HG02970 (cell line): ENCODE data around the gene SURF4.
A peak's percentile ranks its signal among the peaks of the same experiment; 100 is the strongest.
"Not testable (repeated sequence)": the region's sequence is repeated elsewhere in the genome, so short reads cannot be mapped to it uniquely, and the experiment has no call there.

Experiments
- ATAC-seq: cut with Tn5 transposase; IDR thresholded peaks from one replicate; pipeline ENCODE4 v1.9.1; 2021; ENCODE audit warnings: mild to moderate bottlenecking, moderate library complexity, moderate number of reproducible peaks; ENCODE audit not compliant: unreplicated experiment, low FRiP score

Gene SURF4

DNA sequence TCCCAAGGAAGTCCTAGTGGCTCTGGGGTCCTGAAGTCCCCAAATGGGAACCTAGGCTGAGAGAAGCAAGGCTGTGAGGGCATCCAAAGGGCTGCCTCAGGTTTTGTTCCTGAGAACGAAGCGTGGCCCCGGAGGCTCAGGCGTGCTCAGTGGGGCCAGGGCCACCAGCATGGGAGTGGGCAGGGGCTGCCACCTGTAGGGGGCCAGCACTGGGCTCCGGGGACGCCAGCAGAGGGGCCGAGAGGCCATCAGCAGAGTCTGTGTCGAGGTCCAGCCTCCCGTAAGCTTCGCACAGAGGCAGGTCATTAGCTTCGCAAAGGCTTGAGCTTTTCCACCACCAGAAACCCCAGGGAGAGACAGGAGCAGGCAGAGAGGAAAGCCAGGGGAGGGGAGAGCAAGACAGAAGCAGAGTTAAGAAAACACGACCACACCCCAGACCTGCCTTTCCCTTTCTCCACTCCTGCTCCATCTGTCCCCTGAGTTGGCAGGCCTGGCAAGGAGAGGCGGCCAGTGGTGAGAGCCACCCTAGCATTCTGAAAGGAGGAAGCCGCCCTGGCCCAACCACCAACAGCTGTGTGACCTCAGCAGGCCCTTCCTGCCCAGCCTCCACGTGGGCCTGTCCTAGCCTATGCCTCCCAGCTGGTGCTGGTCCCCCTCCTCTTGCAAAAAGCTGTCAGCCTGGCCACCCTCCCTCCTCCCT is 34.3 kb downstream of the SURF4 start:
- no peak for ATAC-seq

GRCh38 chr9:133340916-133341315 is 34.9 kb downstream of the SURF4 start:
- ATAC-seq: no peak

DNA sequence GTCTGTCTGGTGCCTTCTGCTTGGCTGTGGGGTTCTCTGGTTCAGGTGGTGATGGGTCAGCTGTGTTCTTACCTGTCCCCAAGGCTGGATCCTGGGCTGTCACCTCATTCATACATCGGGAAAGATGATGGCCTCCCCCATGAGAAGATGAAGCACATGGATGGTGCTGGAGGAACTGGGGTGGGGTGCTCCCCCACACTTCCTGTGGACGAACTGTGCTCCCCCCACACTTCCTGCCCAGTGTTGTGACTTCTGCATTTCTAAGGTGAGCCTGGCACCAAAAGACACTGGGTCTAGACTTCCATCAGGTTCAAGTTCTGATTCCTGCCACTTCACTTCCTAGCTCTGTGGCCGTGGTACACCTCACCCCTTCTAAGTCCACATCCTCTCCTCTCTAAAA is 35.6 kb downstream of the SURF4 start:
- no peak for ATAC-seq

- no peak for ATAC-seq
Observed at GRCh38 chr9:133339641-133340040, 36.2 kb downstream of the SURF4 start.

- ATAC-seq: peak; percentile 88
Observed at GRCh38 chr9:133335924-133336811, 39.7 kb downstream of the SURF4 start, which contains the start of gene SURF6. TSS of gene SURF6 (minus strand) at chr9:133336188. CDS start at chr9:133336132, 56 bp downstream.

DNA sequence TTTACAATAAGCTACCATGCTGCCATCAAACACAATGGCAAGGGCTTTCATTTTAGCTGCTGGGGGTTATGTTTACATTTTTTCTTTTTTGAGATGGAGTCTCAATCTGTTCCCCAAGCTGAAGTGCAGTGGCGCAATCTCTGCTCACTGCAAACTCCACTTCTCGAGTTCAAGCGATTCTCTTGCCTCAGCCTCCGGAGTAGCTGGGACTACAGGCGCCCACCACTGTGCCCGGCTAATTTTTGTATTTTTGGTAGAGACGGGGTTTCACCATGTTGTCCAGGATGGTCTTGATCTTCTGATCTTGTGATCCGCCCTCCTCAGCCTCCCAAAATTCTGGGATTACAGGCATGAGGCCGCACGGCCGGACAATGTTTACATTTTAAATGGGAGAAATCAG is 41.0 kb downstream of the SURF4 start:
- not testable (repeated sequence) for ATAC-seq

DNA sequence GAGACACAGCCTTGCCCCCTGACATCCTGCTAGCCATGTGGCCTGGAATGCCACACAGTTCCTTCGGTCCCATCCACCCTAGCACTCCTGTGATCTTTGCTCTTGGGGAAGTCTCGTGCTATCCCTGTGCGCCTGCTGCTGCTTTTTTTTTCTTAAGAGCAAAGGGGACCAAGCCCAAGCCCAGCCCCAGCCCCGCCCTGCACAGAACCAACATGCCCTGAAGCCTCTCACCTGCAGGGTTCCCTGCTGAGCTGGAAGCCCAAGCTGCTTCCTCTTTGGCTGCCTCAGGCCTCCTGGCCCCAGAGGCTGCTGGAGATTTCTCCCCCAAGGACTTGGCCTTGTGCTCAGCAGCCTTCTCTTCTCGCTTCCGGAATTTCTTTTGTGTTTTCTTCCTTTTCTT is 41.7 kb downstream of the SURF4 start:
- no peak for ATAC-seq

DNA sequence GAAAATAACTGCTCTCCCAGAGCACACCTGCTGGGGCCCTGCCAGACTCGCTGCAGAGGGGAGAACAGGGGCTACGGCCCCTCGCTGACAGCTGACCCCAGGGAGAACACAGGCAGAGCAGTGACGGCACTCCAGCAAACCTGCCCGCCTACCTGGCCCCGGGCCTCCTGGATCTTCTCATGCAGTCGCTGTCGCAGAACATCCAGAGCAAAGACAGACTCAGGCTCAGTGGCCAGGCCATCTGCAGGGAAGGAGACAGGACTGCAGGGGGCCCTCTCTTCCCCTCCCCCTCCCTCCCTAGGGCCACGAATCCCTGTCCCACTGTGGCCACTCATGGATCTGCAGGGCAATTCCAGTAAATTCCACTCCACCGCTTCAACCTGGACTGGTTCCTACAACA is 42.3 kb downstream of the SURF4 start:
- no peak for ATAC-seq

DNA sequence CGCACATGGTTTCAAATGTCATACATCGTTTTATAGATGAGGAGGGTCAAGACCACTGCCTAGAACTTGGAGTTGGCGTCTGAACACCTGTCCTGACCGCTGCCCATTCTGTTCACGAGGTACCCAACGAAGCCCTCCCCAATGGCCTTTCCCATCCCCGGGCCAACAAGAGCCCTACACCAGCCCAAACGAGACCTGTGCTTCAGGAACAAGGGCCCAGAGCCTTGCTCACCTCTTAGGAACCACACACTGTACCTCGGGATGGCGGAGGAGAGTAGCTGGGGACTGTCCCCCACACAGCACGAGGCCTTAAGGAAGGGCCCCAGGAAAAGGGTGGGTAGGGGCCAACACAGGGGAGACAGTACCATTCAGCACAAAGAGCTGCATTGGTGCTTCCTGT is 42.8 kb downstream of the SURF4 start:
- no peak for ATAC-seq

DNA sequence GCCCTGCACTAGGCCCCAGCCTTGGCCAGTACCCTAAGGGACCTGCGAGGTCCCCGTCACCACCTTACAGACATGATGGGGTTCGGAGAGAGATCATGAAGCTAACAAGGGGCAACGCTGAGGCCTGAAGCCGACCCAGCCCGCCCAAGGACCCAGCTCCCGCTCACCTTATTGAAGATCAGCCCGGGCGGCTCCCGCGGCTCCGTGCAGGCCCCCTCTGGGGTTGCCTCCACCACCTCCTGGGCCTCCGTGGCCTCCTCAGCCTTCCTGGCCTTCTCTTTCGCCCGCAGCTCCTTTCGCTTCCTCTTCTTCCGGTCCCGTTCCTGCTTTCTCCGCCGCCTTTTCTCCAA is 43.5 kb downstream of the SURF4 start:
- ATAC-seq: no peak

GRCh38 chr9:133331641-133332380 is 44.0 kb downstream of the SURF4 start:
- no peak for ATAC-seq

GRCh38 chr9:133331221-133331620 is 44.6 kb downstream of the SURF4 start:
- no peak for ATAC-seq

DNA sequence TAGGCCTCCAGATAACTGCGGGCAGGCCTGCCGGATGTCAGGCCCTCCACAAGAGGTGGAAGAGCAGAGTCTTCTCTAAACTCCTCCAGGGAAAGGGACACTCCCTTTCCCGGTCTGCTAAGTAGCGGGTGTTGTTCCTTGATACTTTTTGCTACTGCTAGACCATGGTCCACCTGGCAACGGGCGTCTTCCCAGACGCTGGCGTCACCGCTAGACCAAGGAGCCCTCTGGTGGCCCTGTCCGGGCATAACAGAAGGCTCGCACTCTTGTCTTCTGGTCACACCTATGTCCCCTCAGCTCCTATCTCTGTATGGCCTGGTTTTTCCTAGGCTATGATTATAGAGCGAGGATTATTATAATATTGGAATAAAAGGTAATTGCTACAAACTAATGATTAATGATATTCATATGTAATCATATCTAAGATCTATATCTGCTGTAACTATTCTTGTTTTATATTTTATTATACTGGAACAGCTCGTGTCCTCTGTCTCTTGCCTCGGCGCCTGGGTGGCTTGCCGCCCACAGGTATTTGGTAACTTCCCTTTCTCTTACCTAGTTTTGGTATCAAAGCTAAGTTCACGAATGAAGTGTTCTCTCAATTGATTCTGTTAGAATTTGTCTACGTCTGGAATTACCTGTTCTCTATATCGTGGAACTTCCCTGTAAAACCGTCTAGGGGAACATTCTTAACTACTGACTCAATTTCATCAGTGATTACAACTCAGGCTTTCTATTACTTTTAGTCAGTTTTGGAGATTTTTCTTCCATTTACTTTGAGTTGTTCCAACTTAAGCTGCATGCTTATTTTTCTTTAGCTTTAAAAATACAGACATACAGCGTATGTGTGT is 46.3 kb downstream of the SURF4 start:
- not testable (repeated sequence) for ATAC-seq

- no peak for ATAC-seq
Observed at GRCh38 chr9:133327834-133328484, 47.9 kb downstream of the SURF4 start.

DNA sequence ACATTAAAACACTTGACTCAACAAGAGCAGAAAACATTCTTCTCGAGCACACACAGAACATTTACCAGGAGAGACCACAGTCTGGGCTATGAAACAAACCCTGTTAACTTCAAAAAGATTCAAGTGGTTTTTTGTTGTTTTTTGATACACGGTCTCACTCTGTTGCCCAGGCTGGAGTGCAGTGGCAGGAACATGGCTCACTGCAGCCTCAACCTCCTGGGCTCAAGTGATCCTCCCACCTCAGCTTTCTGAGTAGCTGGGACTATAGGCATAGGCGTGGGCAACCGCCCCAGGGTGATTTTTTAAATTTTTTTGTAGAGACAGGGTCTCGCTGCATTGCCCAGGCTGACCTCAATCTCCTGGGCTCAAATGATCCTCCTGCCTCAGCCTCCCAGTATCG is 48.8 kb downstream of the SURF4 start:
- ATAC-seq: not testable (repeated sequence)

DNA sequence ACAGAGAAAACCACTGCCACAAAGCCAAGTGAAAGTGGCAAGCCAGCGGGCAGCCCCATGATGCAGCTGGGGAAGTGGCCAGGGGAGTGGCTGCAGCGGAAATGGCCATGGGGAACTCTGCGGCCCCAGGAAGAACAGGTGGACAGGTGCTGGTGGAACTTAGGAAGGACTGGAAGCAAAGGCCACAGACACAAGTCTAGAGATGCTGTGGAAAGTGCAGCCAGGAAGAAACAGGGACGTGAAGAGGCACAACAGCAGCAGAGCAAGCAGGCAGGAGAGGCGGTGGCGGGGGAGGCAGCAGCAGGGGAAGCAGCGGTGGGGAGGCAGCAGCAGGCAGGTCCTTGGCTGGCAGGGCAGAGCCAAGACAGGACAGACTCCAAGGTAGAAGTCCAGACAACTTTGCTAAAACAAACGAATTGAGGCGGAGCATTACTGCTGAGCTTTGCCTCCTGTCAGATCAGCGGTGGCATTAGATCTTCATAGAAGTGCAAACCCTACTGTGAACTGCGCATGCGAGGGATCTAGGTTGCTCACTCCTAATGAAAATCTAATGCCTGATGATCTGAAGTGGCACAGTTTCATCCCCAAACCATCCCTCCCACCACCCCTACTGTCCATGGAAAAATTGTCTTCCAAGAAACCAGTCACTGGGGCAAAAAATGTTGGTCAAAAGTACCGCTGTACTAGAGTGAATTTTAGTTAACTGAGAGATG is 51.7 kb downstream of the SURF4 start:
- no peak for ATAC-seq

DNA sequence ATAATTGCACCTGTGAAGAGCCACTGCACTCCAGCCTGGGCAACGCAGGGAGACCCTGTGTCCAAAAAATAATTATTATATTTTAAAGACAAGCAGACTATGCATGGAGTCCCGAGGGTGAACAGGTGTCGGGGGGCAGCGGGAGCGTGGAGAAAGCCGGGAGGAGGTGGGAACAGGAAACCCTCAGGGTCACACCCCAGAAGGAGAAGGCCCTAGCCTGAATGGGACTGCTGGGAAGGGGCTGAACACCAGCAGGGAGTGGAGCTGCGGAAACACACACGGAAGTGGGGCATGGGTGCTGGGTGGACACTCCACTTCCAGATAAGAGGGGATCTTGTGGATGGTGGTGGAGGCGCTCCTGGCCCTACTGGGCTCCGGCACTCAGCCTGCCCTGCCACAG is 52.6 kb downstream of the SURF4 start:
- no peak for ATAC-seq

- no peak for ATAC-seq
Observed at GRCh38 chr9:133322701-133323100, 53.2 kb downstream of the SURF4 start.

DNA sequence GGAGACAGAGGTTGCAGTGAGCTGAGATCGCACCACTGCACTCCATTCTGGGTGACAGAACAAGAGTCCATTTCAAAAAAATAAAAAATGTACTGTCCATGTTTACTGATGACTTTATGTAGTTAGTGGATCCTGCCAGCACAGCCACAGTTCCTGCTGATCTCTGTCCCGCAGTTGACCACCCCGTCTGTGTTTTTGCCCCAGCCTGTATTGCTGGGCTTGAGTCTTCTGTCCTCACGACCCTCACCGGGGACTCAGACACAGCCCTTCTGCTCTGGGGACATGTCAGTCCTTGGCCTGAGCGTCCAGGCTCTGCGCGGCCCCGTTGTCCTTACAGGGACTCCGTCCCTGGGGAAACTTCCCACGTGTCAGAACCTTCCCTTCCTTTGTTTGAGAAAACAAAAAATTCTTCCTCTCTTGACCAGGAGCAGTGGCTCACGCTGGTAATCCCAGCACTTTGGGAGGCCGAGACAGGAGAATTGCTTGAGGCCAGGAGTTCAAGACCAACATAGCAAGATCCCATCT is 54.4 kb downstream of the SURF4 start:
- ATAC-seq: no peak
